Measurements from ENCODE around the gene LPP. TPM values are rescaled to one million over a fixed set of nuclear protein-coding genes. Genes with fewer than 3 reads are reported as not detected.

LPP gene
- total RNA-seq, 2 donors from 2014 or later, result 170 to 246 TPM

GRCh38 chr3:188747489-188747888, 593.5 kb downstream of the LPP start:
- no peak overlapping the region for H3K27ac ChIP-seq
- no peaks in the 10 kb centered on the region for H3K36me3 ChIP-seq
- no peaks in the 10 kb centered on the region for H3K9me3 ChIP-seq
- no peaks in the 10 kb centered on the region for H3K4me1 ChIP-seq
- H3K4me3 ChIP-seq, result no peak overlapping the region
- H3K27me3 ChIP-seq, result no peaks in the 10 kb centered on the region
- no peak for DNase-seq
- intact Hi-C loops (cut with DNase I), result no loop called here
- H3K9ac ChIP-seq (ENCODE audit: low read depth in 2 of 2, low read length in 2 of 2), result no peak overlapping the region
- no peak for TF ChIP-seq CTCF (IDR thresholded peaks at IDR 0.05)

- no peaks in the 10 kb centered on the region for H3K4me1 ChIP-seq
- peak; percentile 47 for TF ChIP-seq CTCF (IDR thresholded peaks at IDR 0.05)
- no peak overlapping the region for H3K4me3 ChIP-seq
- peak; percentile 53 for DNase-seq
- H3K9ac ChIP-seq (ENCODE audit: low read depth in 2 of 2, low read length in 2 of 2), result no peak overlapping the region
- H3K27ac ChIP-seq, result no peak overlapping the region
- no peaks in the 10 kb centered on the region for H3K36me3 ChIP-seq
- no peaks in the 10 kb centered on the region for H3K9me3 ChIP-seq
- intact Hi-C loops (cut with DNase I), result no loop called here
- H3K27me3 ChIP-seq, result no peaks in the 10 kb centered on the region
These were observed 595.2 kb downstream of the LPP start for GRCh38 chr3:188749010-188749617.

DNA sequence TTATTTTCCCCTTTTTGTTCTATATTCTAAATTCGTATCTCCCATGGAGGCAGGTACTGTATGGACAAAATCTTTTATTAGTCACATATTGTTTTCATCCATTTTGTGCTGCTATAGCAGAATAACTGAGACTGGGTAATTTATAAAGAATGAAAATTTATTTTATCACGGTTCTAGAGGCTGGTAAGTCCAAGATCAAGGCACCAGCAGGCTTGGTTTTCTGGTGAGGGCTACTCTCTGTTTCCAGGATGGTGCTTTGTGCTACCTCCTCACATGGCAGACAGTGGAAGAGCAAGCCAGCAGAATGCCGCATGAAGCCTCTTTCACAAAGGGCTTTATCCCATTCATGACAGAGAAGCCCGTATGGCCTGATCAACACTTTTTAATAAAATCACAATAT, 595.9 kb downstream of the LPP start:
- H3K4me3 ChIP-seq, result no peak overlapping the region
- H3K27ac ChIP-seq, result no peak overlapping the region
- H3K9me3 ChIP-seq, result no peaks in the 10 kb centered on the region
- intact Hi-C loops (cut with DNase I), result no loop called here
- no peaks in the 10 kb centered on the region for H3K27me3 ChIP-seq
- no peaks in the 10 kb centered on the region for H3K36me3 ChIP-seq
- no peak overlapping the region for H3K9ac ChIP-seq (ENCODE audit: low read depth in 2 of 2, low read length in 2 of 2)
- no peak for TF ChIP-seq CTCF (IDR thresholded peaks at IDR 0.05)
- H3K4me1 ChIP-seq, result no peaks in the 10 kb centered on the region
- DNase-seq, result no peak

DNA sequence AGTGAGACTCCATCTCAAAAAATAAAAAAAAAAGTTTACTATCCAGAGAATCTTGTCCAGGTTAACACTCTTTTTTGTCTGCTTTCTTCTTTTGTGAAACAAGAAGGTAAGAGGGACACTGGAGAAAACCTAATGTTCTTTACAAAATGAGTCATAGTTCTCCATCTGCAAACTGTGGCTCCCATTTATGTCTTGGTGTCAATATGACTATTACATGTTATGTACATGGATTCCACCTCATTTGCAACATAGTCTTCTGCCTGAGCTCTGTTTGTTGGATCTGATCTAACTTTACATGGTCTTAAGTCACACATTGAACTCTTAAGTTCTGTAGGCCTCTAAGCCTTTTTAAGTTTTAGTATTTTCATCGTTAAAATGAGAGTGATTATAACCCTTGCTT, 596.7 kb downstream of the LPP start:
- TF ChIP-seq CTCF (IDR thresholded peaks at IDR 0.05), result no peak
- Histone ChIP-seq H3K4me1 (no peaks in the 10 kb centered on the region), H3K27ac (no peak overlapping the region), H3K36me3 (no peaks in the 10 kb centered on the region), H3K9ac (ENCODE audit: low read depth in 2 of 2, low read length in 2 of 2) (no peak overlapping the region), H3K9me3 (no peaks in the 10 kb centered on the region), H3K4me3 (no peak overlapping the region), H3K27me3 (no peaks in the 10 kb centered on the region)
- intact Hi-C loops (cut with DNase I), result no loop called here
- DNase-seq, result no peak

GRCh38 chr3:188752850-188753249, 598.9 kb downstream of the LPP start:
- Histone ChIP-seq H3K9me3 (no peaks in the 10 kb centered on the region), H3K9ac (ENCODE audit: low read depth in 2 of 2, low read length in 2 of 2) (no peak overlapping the region), H3K4me1 (no peaks in the 10 kb centered on the region), H3K27ac (no peak overlapping the region), H3K4me3 (no peak overlapping the region), H3K27me3 (no peaks in the 10 kb centered on the region), H3K36me3 (no peaks in the 10 kb centered on the region)
- intact Hi-C loops (cut with DNase I), result no loop called here
- no peak for TF ChIP-seq CTCF (IDR thresholded peaks at IDR 0.05)
- DNase-seq, result no peak

Data from colonic mucosa (tissue), 4 donors.